GM19397 (cell line): ENCODE data around the gene VSX2.

Experiments
- ATAC-seq: cut with Tn5 transposase; IDR thresholded peaks from one replicate; pipeline ENCODE4 v1.9.1; 2021; ENCODE audit warnings: mild to moderate bottlenecking, moderate library complexity; ENCODE audit not compliant: unreplicated experiment

Gene VSX2

DNA sequence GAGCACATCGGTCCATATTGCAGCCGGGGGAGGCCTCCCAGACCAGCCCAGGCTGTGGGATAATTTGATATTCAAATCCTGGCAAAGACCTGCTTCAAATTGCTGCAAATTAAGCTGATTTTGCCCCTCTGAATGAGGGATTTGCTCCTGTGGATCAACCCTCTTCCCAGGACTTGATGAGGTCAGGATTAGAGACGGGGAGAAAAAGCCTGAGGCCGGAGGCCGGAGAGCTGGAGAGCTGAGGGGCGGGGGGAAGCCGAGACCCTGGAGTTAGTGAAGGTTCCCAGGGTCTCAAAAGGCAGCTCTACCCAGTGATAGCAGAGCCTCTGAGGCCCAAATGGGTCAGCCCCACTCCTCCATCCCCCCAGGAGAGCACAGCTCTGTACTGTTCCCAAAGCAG is 17.5 kb upstream of the VSX2 start:
- ATAC-seq = no peak

DNA sequence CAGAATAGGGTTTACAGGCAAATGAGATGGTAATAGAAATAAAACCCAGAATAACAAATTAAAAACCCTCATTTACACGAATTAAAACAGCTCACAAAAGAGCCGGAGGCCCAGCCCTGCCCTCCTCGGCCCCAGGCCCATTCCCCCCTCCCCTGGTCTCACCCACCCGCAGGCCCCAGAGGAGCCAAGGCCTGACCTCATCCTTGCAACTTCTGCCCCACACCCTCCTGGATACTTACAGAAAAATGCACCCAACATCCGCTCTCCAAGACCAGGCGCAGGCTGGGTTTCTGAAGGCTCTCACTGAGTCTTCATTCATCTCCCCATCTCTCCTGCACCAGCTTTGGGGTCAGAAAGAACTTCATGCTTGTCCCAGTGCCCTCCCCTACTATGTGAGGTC is 16.2 kb upstream of the VSX2 start:
- ATAC-seq = no peak

- no peak for ATAC-seq
Observed at GRCh38 chr14:74231784-74232183, 7.5 kb upstream of the VSX2 start.

DNA sequence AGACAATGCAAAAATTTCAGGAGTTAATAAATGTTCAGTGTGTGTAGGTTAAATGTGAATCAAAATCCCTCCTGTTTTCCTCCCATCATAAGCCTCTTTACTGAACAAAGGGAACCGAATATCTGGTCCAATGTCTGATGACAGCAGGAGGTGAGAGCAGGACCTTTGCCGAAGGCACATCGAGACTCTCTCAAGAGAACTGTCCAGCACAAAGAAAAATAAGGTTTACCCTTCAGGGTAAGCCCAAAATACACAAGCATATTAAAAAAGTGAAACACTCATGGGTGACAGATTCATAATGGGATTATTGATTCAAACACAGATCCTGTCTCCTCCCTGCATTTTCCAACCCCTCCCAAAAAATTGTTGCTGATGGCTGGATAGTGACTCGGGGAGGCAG is 4.2 kb upstream of the VSX2 start:
- ATAC-seq = no peak

- no peak for ATAC-seq
Observed at GRCh38 chr14:74237441-74237840, 1.8 kb upstream of the VSX2 start.

DNA sequence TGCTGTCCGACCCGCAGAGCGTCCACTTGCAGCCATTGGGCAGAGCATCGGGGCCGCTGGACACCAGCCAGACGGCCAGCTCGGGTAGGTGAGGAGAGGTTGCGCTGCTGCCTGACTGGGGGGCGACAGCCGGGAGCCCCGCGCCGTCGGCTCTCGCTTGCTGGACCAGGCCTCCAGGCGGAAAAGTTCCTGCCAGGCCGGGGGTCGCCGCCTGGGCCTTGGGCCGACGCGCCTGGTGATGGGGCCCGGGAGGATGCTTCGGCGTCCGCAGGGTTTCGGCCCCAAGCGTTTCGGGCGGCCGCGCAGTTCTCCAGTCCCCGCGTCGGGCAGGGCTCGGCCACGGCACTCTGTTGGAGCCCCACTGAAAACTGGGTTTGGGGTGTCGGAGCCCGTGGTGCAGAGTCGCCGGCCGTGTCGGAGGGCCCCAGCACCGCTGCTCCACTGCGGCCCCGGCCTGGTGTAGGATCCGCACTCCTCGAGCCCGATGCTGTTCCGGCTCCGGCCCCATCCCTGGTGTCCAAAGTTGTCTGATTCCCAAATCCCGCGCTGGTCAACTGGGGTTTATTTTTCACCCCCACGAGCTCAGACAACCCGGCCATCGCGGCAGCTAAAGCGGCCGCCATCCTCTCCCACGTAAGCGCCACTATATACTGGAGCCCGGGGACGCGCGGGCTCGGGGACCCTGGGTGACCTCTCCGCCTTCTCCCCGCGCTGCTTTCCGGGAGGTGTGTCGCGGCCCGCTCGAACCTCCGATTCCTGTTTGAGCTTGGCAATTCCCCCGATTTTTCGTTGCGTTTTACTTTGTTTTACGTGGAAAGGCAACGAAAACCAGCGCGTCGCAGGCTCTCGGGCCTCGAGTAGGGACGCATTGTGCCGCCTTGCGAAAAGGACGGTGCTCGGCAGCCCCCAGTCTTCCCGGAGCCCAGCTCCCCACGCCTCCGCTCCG is 872 bp downstream of the VSX2 start:
- no peak for ATAC-seq

DNA sequence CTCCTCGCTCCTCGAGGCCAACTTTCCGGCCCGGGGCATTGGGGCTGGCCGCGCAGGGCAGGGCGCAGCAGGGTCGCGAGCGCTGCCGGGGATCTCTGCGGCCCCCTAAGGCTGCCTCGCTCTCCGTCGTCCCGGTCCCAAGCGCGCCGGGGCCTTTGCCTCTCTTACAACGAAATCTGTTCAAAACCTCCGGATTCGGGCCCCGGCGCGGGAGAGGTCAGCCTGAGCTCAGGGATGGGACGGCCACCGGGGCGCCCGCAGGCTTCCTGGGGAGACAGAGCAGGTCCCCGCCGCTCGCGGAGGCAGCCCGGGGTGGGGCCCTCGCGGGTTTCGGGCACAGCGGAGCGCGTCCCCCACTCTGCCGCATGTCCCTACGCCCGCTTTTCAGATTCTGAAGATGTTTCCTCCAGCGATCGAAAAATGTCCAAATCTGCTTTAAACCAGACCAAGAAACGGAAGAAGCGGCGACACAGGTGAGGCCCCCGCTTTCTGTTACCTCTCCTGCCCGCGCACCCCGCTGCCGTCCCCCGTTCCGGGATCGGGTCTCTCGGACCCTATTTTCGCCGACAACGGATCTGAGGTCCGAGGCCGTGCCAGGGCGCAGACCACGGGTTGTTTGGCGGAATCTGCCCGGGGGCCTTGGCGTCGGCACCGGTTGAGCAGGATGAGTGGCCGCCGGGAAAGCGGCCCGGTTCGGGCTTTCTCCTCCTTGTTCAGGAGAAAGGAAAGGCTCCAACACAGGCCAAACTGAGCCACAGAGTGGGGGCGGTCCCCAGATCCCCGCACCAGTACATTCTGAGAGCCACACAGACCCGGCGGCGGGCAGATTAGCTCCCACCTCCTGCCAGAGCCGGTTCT is 1.8 kb downstream of the VSX2 start:
- no peak for ATAC-seq

DNA sequence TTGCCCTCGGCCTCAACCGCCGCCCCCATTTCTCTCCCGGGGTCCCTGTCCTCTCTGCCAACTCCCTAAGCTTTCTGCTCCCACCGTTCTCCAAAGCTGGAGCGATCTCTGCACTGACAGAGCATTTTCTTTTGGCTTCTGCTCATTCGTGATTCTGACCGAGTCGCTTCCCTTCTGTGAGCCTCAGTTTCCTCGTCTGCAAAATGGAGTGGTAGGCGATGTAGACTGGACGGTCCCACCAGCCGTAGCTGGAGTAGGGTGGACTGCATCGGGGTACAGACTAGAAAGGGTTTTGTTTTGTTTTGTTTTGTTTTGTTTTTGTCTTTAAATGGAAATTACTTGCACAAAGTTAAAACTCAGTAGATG is 2.4 kb downstream of the VSX2 start:
- ATAC-seq = no peak

DNA sequence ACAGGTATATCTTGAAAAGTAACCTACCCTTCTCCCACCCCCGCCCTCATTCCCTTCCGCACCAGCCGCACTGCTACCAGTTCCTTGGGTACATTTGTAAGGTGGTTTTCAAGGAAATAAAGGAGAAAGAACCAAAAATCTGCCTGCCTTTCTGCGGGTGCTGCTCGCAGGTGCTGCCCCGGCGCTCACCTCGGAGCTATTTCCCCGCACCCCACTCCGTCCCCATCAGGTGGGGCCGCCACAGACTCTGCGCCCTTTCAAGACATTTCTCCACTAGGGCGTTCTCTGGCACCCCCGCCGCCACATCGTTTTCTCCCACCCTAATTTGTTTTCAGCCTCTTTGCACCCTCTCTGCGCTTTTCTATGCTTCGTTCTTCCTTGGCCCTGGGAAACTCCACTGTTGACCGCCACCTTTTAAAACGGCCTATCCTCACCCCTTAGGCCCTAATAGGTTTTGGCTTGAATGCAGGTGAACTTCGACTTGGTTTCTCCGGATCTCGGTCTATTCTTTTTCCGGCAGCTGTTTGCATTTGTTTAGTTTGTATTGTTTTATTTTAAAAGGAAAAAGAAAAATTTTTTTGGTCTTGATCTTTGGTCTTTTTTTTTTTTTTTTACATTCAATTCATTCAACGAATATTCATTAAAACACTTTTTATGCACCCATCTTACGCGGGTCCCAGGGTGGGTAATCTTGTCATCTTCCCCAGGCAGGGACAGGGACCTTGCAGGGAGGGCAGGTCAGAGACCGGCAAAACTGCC is 3.0 kb downstream of the VSX2 start:
- ATAC-seq = no peak

- ATAC-seq = no peak
Observed at GRCh38 chr14:74242780-74243042, 3.5 kb downstream of the VSX2 start.

GRCh38 chr14:74243051-74243450 is 3.8 kb downstream of the VSX2 start:
- ATAC-seq = no peak

GRCh38 chr14:74244115-74244514 is 4.9 kb downstream of the VSX2 start:
- no peak for ATAC-seq

DNA sequence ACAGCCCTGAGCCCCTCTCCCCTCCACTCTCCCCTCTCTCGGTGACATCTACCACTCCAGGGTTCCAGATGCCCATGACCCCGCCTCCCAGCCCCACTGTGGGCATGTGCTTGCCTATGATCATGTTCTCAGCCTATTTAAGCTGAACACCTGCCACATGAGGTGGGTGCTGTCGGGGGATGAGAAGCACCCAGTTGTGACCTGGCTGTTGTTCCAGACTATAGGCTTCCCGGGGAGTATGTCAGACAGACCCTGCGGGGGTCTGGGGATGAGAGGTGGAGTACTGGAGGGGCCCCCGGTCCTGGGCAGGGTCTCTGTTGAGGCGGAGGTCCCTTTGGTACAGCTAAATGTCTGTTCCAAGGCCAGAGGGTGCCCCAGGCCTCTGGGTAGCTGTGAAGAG is 6.0 kb downstream of the VSX2 start:
- ATAC-seq = no peak

- ATAC-seq = no peak
Observed at GRCh38 chr14:74246542-74246941, 7.3 kb downstream of the VSX2 start.

GRCh38 chr14:74248017-74248416 is 8.8 kb downstream of the VSX2 start:
- no peak for ATAC-seq

- ATAC-seq = no peak
Observed at GRCh38 chr14:74249433-74250375, 10.5 kb downstream of the VSX2 start.

DNA sequence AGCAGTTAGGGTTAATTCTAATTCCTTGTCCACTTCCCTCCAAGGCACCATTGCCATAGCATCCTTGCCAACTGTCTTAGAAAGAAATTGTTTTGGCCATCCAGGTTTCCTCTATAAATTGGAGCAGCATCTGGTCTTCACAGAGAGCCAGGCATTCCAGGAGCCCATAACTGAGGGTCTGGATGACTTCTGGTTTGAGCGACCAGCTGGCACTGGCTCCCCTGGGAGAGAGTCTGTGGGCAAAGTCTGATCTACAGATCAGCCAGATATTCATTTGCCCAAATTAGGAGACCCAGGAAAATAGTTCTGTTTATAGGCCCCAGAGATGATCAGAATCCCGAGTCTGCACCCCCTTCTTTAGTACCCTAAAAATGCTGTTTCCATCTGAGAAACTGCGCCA is 16.0 kb downstream of the VSX2 start:
- ATAC-seq = no peak

GRCh38 chr14:74257078-74257940 is 18.1 kb downstream of the VSX2 start:
- no peak for ATAC-seq

DNA sequence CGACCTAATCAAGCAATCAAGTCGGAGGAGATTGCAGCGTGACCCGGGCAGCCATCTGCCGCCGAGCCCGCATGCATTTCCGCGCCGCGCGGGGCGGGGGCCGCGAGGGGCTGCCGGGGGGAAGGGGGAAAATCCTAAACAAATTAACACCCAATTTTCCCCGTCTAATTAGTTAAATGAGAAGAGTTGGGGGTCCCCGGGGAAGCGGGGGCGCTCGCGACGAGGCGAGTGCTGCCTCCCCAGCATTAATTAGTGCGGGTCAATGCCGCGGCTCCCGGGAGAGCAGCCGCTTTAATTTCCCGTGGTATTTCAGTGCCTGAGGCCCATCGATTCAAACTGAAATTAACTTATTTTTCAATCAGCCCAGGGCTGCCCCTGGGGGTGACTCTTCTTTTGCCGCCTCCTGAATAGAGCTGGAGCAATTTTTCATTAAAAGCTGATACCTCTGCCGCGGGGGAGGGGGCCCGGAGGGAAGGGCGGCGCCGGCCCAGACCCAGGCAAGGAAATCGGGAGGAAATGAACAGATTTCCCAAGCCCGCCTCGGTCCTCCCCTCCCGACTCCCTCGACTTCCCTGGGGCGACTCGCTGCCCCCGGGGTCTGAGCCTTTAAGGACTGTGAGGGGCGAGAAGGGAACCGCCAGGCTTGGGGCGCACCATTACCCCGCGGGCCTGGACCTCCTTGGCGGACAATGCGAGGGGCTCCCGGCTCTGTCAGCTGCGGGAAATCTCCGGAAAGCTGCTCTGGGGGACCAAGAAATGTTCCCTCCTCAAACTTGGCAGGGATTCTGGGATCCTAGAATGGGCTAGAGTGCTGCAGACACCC is 18.9 kb downstream of the VSX2 start:
- ATAC-seq = no peak
